CD4-positive, alpha-beta T cell treated with Interleukin-15 for 4 hours (primary cell): Measurements from ENCODE around the gene VSIR.

Source experiments
- DNase-seq: peaks from one replicate; pipeline ENCODE4 v3.0.0-alpha.2; 2020; ENCODE audit warnings: low spot score

VSIR gene

DNA sequence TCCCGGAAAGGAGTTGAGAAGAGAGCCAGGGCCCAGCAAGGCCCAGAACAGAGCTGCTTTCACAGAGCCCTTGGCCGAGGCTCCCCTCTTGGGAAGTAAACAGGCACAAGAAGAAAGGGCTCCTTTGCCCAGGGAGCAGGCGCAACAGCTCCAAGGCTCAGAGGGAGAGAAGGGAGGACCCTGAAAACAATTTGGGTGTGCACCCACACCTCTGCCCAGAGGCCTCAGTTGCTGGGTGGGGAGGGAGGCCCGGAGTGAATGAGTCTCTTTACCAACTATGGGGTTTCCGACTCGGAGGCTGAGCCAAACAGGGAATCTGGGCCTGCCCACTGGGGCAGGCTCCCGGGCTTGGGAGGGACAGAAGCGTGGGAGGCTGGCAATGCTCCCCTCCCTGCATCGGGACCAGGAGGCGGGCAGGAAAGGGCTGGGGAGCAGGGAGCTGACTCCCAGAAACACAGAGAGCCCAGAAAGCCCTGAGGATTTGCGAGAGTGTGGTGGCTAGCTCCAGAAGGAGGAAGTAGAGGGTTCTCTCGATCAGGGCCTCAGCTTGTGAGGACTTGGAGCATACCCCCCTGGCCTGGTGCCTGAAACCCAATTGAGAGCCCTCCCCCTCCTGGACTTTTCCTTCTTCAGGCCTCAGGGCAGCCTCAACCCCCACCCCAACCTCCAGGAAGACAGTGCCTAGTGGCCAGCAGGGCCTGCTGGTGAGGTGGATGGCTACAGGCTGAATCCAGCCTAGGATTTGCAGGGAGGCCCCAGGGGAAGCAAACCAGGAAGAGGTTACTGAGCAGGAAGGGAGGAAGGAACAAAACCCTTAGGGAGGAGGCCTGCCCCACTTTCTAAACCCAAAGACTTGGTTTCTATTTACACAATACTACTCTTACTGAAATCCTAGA, 59.9 kb downstream of the VSIR start:
- peak; percentile 52 for DNase-seq

DNA sequence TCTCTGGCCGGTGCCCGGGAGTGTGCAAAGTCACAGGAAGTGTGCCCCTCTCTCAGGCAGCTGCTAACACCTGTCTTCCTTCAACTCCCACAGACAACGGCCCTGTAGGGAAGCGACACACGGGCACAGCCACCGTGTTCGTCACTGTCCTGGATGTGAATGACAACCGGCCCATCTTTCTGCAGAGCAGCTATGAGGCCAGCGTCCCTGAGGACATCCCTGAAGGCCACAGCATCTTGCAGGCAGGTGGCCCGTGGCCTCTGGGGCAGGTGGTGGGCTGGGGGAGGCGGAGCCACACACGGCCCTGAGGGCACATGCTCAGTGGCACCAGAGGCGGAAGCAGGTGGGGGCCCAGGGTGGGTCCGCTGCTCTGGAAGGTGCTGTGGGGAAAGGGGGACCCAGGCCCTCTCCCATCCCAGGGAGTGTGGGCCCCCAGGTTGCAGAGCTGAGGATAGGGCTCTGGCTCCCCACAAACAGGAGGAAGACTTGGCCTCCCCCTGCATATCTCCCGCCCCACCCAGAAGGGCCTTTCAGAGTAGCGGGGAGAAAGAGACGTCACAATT, 60.7 kb downstream of the VSIR start:
- peak; percentile 60 for DNase-seq

DNA sequence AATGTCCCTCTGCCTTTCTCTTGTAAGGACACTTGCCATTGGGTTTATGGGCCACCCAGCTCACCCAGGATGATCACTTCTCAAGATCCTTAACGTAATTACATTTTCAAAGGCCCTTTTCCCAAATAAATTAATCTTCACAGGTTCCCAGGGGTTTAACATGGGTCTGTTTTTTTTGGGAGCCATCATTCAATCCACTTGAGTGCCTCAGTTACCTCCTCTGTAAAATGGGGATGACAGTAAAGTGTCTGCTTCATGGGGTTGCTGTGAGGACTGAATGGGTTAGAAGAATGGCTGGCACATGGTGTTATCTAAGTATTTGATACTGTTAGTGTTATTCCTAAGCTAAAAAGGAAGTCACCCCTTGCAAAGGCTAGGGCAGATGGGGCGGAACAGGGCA, 61.1 kb downstream of the VSIR start:
- no peak for DNase-seq

DNA sequence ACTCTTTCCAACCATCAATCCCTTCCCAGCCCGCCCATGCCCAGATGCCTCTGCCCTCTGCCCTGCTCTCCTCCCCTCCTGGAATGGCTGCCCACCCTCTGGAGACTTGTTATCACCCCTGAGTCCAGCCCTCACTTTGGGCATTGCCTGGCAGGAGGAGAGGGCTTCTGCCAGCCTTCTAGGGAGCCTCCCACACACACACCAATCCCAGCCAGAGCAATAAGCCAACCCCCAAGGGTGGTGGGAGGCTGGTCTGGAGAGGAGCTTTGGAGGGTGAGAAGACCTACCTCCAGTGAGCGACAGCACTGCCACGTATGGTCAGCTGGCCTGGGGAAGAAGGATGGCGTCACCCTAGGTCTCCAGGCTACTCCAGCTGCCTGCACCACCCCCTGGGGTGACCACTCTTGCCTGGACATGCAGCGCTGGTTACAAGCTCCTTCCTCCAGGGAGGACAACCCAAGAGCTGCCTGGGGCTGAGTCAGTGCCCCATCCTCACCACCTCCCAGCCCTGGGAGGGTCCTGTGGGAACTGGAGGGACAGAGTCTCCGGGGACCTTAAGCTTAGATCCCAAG, 62.2 kb downstream of the VSIR start:
- no peak for DNase-seq

DNA sequence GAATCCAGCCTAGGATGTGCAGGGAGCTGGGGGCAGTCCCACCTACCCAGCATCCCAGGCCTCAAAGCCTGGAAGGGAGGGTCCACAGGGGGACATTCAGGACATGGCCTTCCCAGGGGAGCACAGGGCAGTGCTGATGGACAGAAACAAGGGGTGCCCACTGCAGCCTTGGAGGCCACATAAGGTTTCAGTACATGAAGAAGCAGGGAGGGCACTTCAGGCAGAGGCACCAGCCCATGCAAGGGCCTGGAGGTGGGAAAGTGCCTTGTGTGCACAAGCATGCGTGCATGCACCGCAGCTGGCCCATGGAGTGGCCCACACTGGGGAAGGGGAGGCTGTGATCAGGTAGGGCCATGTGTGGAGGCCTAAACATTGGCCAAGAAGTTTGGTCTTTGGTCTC, 62.8 kb downstream of the VSIR start:
- DNase-seq = no peak

DNA sequence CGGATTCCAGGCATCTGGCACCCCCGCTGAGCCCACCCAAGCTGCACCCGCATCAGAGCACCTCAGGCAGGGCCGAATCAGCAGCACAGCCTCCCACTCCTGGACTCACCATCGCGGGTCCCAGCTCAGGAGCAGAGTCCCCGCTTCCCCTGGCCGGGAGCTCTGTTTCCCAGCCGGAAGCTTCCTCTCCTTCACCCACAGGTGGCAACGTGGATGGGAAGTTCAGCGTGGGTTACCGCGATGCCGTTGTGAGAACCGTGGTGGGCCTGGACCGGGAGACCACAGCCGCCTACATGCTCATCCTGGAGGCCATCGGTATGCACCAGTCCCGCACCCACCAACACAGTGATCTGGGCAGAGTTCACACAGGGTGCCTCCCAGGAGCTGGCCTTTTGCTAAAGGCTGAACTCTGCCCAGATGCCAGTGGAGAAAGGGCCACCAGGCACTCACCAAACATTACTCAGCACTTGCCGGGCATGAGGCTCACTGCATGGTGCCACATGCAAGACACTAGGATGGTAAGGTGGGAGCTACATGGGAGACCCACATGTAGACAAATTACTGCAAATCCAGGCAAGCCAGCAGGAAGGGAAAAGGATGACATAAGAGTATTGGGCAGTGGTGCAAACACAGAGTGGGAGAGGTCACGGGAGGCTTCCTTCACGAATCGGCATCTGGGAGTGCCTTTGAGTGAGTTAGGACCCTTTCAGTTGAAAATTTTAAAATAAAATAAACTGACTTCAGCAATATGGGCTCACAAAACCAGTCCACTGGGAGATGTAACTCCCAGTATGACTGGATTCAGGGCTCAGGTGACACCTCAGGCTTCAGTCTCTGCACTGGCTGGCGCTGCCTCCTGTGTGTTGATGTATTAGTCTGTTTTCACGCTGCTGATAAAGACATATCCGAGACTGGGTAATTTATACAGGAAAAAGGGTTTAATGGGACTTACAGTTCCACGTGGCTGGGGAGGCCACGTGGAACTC, 64.1 kb downstream of the VSIR start:
- no peak for DNase-seq

DNA sequence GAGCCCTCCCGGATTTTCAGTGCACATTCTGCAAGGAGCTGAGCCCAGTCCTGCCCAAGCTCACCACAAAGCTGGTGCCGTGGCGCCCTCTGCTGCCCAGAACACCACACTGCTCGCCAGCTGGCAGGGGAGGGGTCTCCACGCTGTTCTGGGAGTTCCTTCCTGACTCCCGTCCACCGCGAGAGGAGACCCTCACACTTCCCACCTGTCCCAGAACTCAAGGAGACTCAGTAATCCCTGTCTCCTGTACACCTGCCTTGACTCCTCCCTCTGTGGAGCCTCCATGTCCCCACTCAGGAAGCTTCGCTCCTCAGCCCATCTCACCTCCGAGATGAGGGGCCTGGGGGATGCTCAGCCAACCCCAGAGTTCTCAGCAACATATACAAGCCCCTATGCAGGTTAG, 65.0 kb downstream of the VSIR start:
- peak; percentile 69 for DNase-seq

DNA sequence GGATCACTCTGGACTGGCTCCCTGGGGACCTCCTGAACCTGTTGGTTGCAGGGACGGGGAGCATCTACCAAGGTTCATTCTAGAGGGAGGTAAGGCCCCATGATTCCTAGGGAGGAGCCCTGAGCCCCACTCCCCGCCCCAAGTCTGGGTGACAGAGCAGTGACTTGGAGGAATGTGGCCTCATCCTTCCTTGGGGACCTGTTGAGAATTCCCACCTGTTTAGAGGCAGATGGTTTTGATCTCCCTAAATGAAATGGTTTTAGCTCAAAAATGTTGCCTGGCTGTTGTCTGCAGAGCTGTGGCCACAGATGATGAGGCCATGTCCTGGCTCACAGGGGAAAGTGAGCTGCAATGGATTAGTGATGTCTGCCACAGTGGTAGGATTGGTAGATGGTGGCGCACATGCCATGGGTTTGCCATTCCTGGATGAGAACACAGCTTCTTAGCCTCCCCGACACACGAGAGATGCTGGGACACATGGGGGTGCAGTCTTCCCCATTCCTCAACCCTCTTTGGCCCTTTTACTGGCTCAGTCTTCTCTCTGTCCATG, 66.0 kb downstream of the VSIR start:
- no peak for DNase-seq

DNA sequence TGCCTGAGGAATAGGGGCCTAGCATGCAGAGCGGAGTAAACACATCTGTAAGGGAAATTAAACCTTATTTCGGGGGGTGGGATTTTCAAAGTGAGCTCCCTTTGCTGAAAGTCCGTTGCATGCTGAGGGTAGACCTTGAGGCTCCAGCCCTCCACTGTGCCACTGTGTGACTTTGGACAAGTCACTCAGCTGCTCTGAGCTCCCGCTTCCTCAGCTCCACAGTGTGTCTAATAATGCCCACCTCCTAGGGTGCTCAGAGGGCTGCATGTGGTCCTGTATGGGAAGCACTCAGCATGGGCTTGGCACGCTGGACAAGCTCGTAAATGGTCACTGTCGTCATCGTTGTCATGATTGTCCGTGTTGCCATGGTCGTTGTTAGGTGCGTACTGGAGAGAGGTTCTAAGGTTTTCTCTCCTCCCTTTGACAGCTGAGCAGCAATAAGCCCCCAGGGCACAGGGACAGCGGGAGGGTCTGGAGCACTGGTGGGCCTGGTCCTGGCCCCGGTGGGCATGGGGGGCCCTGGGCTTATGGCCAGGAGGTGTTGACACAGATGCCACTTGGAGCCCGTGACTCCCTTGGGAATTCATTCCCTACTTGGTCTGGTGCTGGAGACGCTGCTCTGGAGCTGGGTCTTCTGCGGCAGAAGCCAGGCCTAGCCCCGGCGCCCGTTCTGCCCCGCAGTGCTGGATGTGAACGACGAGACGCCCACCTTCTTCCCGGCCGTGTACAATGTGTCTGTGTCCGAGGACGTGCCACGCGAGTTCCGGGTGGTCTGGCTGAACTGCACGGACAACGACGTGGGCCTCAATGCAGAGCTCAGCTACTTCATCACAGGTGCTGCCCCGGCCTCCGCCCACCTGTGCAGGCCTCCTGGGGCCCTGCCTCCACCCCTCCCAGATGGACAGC, 66.9 kb downstream of the VSIR start:
- no peak for DNase-seq

DNA sequence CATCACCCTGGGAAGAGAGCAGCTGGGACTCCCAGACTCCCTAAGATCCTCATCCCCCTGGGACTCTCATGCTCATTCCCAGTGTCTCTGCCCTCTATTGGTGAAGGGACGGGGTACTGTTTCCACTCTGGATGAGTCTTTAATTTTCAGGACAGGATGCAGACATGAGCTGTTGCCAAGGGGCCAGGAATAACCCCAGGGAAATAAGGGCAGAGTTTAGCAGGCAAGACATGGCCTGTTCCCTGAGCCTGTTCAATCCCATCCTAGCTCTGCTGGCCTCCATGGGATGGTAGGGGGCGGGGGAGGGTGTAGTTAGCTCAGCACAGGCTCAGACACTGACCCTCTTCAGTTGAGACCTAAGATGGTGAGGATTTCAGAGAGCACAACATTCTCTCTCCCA, 67.7 kb downstream of the VSIR start:
- DNase-seq = no peak

DNA sequence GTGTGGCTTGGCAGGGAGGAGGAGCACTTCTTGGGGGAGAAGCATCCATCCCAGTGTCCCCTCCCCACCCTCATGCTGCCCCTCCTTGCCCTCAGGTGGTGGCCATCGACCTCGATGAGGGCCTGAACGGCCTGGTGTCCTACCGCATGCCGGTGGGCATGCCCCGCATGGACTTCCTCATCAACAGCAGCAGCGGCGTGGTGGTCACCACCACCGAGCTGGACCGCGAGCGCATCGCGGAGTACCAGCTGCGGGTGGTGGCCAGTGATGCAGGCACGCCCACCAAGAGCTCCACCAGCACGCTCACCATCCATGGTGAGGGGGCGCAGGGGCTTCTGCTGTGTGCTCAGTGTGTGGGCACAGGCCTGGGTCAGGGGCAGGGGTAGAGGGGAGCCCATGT, 68.5 kb downstream of the VSIR start:
- no peak for DNase-seq

DNA sequence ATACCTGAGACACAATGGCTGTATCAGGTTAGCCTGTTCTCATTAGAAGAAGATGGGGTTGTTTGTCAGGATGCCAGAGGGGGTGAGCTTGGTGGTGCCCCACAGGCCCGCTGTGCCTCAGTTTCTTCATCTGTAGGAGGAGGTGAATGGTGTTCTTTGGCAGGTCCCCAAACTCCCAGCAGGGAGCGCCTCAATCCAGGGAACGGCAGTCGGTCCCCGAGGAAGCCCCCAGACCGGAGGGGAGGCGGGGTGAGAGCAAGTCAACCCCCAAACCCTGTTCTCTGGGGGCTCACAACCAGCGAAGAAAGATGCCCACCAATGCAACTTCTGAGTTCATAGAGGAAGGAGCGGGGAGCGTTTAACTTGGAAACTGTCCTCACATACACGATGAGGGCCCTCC, 69.7 kb downstream of the VSIR start:
- DNase-seq = no peak

DNA sequence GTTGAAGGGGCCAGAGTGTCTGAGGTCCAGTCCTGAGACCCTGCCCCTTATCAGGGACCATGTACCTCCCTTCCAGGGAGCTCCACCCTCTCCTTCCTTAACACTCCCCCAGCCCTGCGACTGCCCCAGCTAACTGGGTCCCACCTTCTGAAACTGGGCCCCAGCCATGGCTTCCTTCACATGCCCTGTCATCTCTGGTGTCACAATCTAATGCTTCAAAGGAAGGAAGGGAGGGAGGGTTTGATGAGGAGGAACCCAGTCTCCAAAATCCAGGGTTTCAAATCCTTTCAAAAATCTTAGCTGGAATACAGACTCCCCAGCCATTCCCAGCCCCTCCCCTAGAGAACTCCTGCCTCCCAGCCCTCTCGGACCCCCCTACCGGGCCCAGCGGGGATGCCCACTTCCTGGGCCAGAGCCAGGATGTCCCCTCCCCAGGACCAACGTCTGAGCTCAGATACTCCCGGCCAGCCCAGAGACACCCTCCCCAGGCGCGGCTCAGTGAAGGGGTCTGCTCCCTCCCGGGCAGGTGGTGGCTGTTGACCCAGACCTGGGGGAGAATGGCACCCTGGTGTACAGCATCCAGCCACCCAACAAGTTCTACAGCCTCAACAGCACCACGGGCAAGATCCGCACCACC, 71.7 kb downstream of the VSIR start:
- no peak for DNase-seq

DNA sequence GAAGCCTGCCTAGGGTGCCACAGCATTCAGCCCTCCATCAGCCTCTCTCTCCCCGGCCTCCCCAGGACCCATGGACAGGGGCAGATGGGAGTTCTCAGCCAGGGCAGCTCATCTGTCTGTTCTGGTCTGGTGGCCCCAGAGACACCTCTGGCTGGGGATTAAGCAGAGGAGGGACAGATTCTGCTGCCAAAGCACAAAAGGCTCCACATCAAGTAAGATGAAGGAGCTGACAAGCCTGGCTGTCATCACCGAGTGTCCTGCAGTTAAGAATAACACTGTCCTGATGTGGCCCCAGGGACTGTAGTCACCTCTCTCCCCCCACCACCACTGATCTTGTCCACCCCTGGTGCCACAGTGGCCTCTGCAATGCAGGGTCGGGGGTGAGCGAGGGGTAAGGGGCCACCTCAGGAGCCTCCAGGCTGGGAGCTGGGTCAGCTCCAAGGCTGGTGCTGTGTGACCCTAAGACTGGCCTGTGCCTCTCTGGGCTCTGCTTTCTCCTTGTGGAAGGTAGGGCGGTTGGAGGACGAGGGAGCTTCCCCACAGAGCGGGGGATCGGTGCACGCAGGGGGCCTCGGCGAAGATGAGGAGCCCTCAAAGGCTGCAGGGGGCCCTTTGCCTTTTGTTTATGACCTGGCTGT, 72.5 kb downstream of the VSIR start:
- DNase-seq = no peak

DNA sequence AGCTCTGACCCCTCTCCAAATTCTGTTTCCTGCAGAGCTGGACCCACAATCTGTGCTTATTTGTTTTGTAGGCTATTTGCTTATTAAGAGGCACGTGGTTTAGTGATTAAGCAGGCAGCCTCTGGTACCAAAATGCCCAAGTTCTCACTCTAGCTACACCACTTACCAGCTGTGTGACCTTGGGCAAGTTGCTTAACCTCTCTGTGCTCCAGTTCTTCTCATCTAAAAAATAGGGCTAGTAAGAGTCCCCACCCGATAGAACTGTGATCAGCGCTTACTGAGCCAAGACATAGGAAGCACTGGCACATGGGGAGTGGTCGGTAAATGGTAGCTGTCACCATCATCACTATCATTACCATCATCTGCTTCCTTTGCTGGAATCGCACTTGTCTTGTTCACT, 74.6 kb downstream of the VSIR start:
- no peak for DNase-seq

DNA sequence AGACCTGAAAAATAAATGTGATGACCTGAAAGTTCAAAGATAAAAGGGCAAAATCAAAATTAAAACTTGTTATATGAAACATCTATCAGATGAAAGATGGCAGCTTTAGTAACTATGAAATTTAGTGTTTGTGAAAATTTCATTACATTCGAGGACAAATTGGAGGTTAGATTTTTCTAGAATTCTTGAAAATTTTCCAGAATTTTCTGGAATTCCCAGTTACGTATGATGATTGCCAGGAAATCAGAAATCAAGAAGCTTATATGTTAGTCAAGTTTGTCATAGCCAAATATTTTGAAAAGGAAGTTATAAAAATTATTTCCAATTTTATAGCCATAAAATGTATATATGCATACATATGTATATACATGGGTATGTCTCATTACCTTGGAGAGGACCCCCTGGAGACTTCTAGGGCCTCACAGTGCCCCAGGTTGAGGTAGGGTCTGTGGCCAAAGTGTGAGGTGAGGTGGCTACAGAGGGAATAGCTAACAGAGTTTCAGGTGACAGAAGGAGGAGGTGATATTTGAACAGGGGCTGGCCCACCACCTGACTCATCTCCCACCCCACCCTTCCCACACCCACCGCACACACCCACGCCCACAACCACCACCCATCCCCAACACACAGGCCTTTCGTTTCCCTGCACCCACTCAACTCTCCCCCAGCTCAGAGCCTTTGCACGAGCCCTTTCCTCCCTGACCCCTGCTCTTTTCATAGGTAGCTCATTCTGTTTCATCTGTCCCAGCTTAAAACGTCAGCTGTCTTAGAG, 75.2 kb downstream of the VSIR start:
- peak; percentile 61 for DNase-seq
